Left lung (tissue), 10 donors: ENCODE measurements around the gene SLC27A5. TPM values are rescaled to one million over a fixed set of nuclear protein-coding genes. Genes with fewer than 3 reads are reported as not detected.
"Not testable (repeated sequence)": the region's sequence is repeated elsewhere in the genome, so short reads cannot be mapped to it uniquely, and the experiment has no call there.

ENCODE experiments used
- ATAC-seq: fragments of 200-7000 bp; cut with Tn5 transposase; one replicate; pipeline ENCODE4 v1.9.1; 2020; ENCODE audit warnings: moderate library complexity
- DNase-seq, 4 donors: peaks; one replicate each; pipeline ENCODE4 v3.0.0-alpha.2; 2013 to 2020
- H3K27ac ChIP-seq, 2 donors: fragments of 200-600 bp; sonication (generic) in 1 of 2; one replicate each; pipeline versions ENCODE4 v1.5.0 to v1.8.0; 2020 to 2021
- H3K27me3 ChIP-seq, 2 donors: fragments of 200-600 bp; sonication (generic) in 1 of 2; one replicate each; pipeline versions ENCODE4 v1.5.0 to v1.8.0; 2020 to 2021
- H3K36me3 ChIP-seq, 2 donors: fragments of 200-600 bp; sonication (generic) in 1 of 2; one replicate each; pipeline versions ENCODE4 v1.5.0 to v1.8.0; 2020 to 2021
- H3K4me1 ChIP-seq, 2 donors: fragments of 200-600 bp; one replicate each; pipeline ENCODE4 v1.8.0; 2021
- H3K4me3 ChIP-seq, 2 donors: fragments of 200-600 bp; sonication (generic) in 1 of 2; one replicate each; pipeline versions ENCODE4 v1.5.0 to v1.8.0; 2020 to 2021; ENCODE audit warnings: mild to moderate bottlenecking in 1 of 2
- H3K9me3 ChIP-seq, 2 donors: fragments of 200-600 bp; sonication (generic) in 1 of 2; one replicate each; pipeline versions ENCODE4 v1.5.0 to v1.8.0; 2020 to 2021
- intact Hi-C, 2 donors: fragments of 100-400 bp; cut with DNase I; formaldehyde crosslinking; loops; one replicate each; pipeline versions ENCODE4 v1.11.2 to v1.14.2; 2022
- polyA plus RNA-seq, 6 donors: library from polyadenylated mRNA; unstranded; fragments of 120-200 nt; gene quantifications; one replicate each; pipeline ENCODE4 v1.2.1, GENCODE V29; 2013; ENCODE audit not compliant: insufficient read length in 6 of 6
- total RNA-seq, 2 donors: library from RNA; stranded (reverse); fragmentation: NEBNext Ultra II Directional; extraction: Animal tissue kit (Norgen Biotek cat#: 25700); gene quantifications; one replicate each; pipeline ENCODE4 v1.2.1, GENCODE V29; 2021
- TF ChIP-seq, protein P1 (sequence below), 2 donors: fragments of 200-600 bp; sonication (generic) in 1 of 2; IDR thresholded peaks; one replicate each; pipeline versions ENCODE4 v1.5.0 to v1.8.0; 2021; ENCODE audit warnings: antibody characterized with exemption in 2 of 2
- donor health status: DM: no; HTN: yes; CAD: no.
- donor health status: DM: no; HTN: no; CAD: no.

The SLC27A5 gene
- total and polyA plus RNA-seq, 8 donors: 6.2 to 11.8 (median 8.1) TPM

DNA sequence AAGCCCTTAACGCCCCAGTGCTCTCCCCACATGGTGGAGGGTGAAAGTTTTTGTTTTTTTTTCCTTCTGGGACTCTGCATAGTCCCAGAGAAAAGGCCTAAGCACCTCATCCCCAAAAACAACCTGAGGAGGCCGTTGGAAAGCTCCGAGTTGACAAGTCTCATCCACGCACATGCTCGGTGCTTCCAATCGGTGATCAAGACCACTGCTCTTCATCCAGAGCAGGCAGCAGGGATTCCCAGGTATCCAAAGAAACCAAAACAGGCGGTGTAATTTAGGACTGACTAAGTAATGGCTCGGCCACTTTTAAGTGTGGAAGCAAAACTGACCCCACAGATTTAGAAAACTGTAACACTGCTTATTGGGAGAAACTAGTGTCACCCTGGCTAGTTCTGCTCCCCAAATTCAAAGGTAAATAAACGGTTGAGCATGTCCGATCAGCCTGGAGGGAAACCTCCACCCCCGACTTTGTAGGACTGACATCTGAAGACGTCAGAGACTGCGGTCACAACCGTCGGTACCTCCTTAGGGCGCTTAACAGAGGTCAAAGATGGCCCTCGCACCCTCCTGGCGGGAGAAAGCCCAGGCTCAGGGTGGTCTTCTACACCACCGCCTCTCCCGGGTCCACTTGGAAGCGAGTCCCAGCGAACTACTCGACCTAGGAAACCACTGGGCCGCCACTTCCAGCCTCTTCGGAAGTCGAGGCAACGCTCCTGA is 36.6 kb downstream of the SLC27A5 start:
- peak overlapping the region; percentile 92 to 94 for H3K27ac ChIP-seq
- intact Hi-C loops: no loop called here
- DNase-seq: no peak

DNA sequence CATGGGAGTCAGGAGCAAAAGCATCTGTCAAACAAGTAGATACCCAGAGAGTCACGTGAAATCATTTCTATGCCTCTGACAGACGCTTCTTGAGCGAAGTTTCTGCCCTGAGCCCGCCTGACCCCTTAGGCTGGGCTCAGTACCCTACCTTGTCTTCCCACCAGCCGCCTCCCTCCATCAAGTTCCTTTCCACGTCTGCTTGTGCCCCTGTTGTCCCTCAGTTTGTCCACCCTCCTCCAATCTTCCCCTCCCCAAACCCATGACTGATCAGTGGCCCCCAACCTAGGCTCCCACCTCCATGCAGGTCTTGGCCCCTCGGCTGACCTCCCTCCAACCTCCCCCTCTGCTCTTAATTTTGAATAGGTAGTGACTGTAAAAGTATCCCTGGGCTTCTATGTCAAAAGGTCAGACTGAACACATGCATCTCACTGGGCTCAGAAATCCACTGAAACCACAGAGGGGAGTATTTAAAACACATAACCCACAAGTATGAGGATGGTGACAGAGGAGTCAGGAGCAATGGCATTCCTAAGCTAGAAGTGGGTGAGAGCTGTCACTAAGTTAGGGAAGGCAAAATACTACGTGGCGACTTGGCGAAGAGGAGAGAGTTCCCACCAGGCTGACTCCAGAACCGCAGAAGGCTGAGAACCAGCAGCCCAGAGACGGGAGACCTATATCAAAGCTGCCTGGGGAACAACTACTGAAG is 37.3 kb downstream of the SLC27A5 start:
- TF ChIP-seq, protein P1, sequence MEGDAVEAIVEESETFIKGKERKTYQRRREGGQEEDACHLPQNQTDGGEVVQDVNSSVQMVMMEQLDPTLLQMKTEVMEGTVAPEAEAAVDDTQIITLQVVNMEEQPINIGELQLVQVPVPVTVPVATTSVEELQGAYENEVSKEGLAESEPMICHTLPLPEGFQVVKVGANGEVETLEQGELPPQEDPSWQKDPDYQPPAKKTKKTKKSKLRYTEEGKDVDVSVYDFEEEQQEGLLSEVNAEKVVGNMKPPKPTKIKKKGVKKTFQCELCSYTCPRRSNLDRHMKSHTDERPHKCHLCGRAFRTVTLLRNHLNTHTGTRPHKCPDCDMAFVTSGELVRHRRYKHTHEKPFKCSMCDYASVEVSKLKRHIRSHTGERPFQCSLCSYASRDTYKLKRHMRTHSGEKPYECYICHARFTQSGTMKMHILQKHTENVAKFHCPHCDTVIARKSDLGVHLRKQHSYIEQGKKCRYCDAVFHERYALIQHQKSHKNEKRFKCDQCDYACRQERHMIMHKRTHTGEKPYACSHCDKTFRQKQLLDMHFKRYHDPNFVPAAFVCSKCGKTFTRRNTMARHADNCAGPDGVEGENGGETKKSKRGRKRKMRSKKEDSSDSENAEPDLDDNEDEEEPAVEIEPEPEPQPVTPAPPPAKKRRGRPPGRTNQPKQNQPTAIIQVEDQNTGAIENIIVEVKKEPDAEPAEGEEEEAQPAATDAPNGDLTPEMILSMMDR (IDR thresholded peaks at IDR 0.05): no peak
- Histone ChIP-seq H3K4me3 (peak overlapping the region in 1 of 2 donors; percentile 65), H3K36me3 (peaks cover 0 to 40% of the 10 kb centered on the region in 2 donors), H3K27me3 (no peaks in the 10 kb centered on the region), H3K9me3 (no peaks in the 10 kb centered on the region), H3K27ac (peak overlapping the region in 1 of 2 donors; percentile 94), H3K4me1 (peaks cover 9 to 19% of the 10 kb centered on the region in 2 donors)
- intact Hi-C loops: no loop called here
- ATAC-seq: no peak
- DNase-seq: no peak

More for the DNA sequence above, 36.6 kb downstream of the SLC27A5 start:
- ATAC-seq: no peak
- H3K27me3 ChIP-seq: no peaks in the 10 kb centered on the region
- no peaks in the 10 kb centered on the region for H3K9me3 ChIP-seq
- H3K4me1 ChIP-seq: peaks cover 9 to 19% of the 10 kb centered on the region in 2 donors
- peaks cover 0 to 41% of the 10 kb centered on the region in 2 donors for H3K36me3 ChIP-seq
- TF ChIP-seq, protein P1 (IDR thresholded peaks at IDR 0.05): no peak
- H3K4me3 ChIP-seq: peak overlapping the region; percentile 65 to 72

DNA sequence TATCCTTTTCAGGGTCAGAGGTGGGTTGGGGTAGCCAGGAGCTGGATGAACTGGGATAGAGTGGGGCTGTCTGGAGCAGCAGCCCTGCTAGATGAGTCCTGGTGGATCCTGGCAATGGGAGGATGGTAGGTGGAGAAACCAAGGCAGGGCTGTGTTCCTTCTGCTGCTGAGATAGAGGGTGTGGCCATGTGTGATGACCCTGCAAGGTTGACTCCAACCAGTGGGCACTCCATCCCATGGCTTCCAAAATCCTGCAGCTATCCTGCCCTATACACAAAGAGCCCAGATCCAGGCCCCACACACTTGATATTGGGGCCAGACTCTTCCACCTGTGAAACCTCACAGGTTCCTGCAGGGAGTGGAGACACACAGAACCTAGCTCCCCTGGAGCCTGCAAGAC is 38.0 kb downstream of the SLC27A5 start:
- Histone ChIP-seq H3K27me3 (no peaks in the 10 kb centered on the region), H3K4me1 (peaks cover 9 to 22% of the 10 kb centered on the region in 2 donors), H3K9me3 (no peaks in the 10 kb centered on the region), H3K4me3 (no peak overlapping the region), H3K27ac (no peak overlapping the region), H3K36me3 (peaks cover 0 to 40% of the 10 kb centered on the region in 2 donors)
- DNase-seq (peak in 1 of 4 donors; percentile 1), ATAC-seq (no peak)
- intact Hi-C loops: no loop called here
- TF ChIP-seq, protein P1 (IDR thresholded peaks at IDR 0.05): no peak

DNA sequence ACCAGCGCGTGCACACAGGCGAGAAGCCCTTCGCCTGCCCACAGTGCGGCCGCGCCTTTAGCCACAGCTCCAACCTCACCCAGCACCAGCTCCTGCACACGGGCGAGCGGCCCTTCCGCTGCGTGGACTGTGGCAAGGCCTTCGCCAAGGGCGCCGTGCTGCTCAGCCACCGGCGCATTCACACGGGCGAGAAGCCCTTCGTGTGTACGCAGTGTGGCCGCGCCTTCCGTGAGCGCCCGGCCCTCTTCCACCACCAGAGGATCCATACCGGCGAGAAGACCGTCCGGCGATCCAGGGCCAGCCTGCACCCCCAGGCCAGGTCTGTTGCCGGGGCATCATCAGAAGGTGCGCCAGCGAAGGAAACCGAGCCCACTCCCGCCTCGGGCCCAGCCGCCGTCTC is 40.1 kb downstream of the SLC27A5 start:
- TF ChIP-seq, protein P1 (IDR thresholded peaks at IDR 0.05): no peak
- DNase-seq: peak in 1 of 4 donors; percentile 77

DNA sequence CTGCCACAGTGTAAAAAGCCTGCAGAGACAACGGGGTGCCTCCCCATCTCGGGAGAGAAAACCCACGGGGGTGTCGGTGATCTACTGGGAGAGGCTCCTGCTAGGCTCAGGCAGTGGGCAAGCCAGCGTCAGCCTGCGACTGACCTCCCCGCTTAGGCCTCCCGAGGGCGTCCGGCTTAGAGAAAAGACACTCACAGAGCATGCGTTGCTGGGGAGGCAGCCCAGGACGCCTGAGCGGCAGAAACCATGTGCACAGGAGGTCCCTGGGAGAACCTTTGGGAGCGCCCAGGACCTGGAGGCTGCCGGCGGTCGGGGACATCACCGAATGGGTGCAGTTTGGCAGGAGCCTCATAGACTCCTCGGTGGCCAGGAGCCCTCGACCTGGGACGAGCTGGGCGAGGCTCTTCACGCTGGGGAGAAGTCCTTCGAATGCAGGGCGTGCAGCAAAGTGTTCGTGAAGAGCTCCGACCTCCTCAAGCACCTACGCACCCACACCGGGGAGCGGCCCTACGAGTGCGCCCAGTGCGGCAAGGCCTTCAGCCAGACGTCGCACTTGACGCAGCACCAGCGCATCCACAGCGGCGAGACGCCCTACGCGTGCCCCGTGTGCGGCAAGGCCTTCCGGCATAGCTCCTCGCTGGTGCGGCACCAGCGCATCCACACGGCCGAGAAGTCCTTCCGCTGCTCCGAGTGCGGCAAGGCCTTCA is 40.8 kb downstream of the SLC27A5 start:
- ATAC-seq, H3K9me3 ChIP-seq, H3K27ac ChIP-seq, intact Hi-C loops, H3K27me3 ChIP-seq, H3K4me3 ChIP-seq: not testable (repeated sequence)
- peaks cover 11 to 26% of the 10 kb centered on the region in 2 donors for H3K4me1 ChIP-seq
- peaks cover 0 to 40% of the 10 kb centered on the region in 2 donors for H3K36me3 ChIP-seq
- peak in 1 of 4 donors; percentile 70 for DNase-seq

More for the DNA sequence above, 40.1 kb downstream of the SLC27A5 start:
- peaks cover 15 to 26% of the 10 kb centered on the region in 2 donors for H3K4me1 ChIP-seq
- H3K36me3 ChIP-seq: peaks cover 0 to 40% of the 10 kb centered on the region in 2 donors
- H3K27ac ChIP-seq: no peak overlapping the region
- H3K27me3 ChIP-seq: no peaks in the 10 kb centered on the region
- no peak for ATAC-seq
- intact Hi-C loops: no loop called here
- H3K4me3 ChIP-seq: no peak overlapping the region
- H3K9me3 ChIP-seq: no peaks in the 10 kb centered on the region
